GM06990 (cell line): ENCODE measurements around the gene LILRA5.

ENCODE experiments used
- DNase-seq: peaks from one replicate; pipeline ENCODE4 v3.0.0-alpha.2; 2011; ENCODE audit not compliant: insufficient read length; ENCODE audit errors: extremely low read depth
- H3K27me3 ChIP-seq: replicated peaks from 2 replicates; pipeline ENCODE4 v1.6.0; 2011; ENCODE audit warnings: low read length; ENCODE audit not compliant: control insufficient read depth, insufficient read depth
- H3K36me3 ChIP-seq: 2 replicates; pipeline ENCODE4 v1.5.1; 2011; ENCODE audit warnings: low read length; ENCODE audit not compliant: control insufficient read depth, insufficient read depth
- H3K4me3 ChIP-seq: replicated peaks from 2 replicates; pipeline ENCODE4 v1.5.1; 2011; ENCODE audit warnings: low read depth, mild to moderate bottlenecking, control low read depth, low read length
- CTCF ChIP-seq: IDR thresholded peaks from 2 replicates; pipeline ENCODE4 v1.5.1; 2011; ENCODE audit warnings: low read length, control low read depth, mild to moderate bottlenecking, inconsistent platforms; ENCODE audit not compliant: insufficient read depth, poor library complexity, severe bottlenecking

LILRA5 gene

GRCh38 chr19:54343868-54344267 lies 30.9 kb upstream of the LILRA5 start:
- no peaks in the 10 kb centered on the region; the same call in none of the 2 replicates for H3K27me3 ChIP-seq
- DNase-seq: no peak
- H3K36me3 ChIP-seq: no peaks in the 10 kb centered on the region
- no peak for TF ChIP-seq CTCF
- H3K4me3 ChIP-seq: no peak overlapping the region

DNA sequence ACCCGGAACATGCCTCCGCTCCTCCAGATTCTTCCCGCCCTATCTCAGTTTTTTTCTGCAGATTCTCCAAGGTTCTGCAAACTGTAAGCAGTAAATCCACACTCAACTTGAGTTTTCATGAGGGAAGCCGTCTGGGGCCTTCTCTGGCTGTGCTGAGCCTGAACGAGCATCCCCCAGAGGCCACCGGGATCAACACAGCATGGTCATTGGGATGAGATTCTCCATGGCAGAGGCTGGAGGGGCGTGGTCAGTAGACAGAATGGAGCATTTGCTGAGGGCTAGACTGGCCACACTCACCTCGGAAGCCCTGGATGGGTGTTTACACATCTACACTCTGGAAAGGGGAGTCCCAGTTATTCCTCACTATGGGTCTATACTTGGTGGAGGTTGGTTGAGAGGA lies 28.3 kb upstream of the LILRA5 start:
- DNase-seq: no peak
- no peak for TF ChIP-seq CTCF
- H3K36me3 ChIP-seq: no peaks in the 10 kb centered on the region
- H3K4me3 ChIP-seq: no peak overlapping the region
- no peaks in the 10 kb centered on the region; the same call in none of the 2 replicates for H3K27me3 ChIP-seq

DNA sequence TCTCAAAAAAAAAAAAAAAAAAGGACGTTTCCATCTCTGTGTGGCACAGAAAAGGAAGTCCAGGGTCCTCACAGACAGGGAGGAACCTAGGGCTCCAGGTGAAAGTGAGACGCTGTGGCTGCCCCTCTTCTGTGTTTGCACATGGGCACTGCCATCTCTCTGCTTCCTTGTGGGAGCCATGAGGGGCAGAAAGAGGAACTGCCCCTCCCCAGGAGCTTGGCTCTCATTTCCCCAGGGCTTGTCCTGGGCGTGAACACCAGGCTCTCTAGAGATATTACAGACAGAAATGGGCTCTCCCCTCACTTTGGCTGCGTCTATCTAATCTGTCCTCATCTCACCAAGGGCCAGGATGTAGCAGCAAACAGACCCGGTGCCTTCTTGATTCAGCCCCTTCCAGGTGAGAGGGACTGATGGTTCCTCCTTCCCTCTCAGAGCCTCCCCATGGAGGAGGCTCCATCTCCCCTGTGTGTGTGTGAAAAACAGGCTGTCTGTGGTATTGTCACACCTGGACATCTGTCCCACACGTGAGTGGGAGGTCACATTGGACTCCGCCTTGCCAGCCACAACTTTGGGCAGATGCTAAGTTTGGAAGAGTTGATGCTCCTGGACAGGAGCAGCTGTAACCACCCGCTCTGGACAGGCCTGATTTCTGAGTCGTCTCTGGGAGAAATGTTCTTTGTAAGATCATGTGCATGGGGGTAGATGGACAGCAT lies 26.8 kb upstream of the LILRA5 start:
- no peak for TF ChIP-seq CTCF
- H3K36me3 ChIP-seq: no peaks in the 10 kb centered on the region
- no peak for DNase-seq
- H3K27me3 ChIP-seq: no peaks in the 10 kb centered on the region; the same call in none of the 2 replicates
- no peak overlapping the region for H3K4me3 ChIP-seq

DNA sequence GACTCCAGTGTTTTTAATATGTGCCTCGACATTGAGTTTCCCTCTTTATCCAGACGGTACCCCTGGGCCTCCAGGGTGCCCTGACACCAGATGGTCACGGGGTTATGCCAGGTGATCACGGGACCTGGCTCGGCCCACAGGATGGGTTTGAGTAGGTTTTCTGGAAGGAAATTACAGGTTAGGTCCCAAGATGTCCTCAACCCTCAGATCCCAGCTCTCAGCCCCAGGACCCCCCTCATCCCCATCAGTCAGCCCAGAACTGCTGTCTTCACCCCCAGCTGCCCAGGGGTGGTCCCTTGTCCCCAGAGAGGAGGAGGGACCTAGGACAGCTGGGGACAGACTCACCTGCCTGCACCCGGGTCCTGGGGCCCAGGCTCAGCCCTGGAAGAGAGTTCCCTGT lies 25.6 kb upstream of the LILRA5 start:
- no peak for DNase-seq

DNA sequence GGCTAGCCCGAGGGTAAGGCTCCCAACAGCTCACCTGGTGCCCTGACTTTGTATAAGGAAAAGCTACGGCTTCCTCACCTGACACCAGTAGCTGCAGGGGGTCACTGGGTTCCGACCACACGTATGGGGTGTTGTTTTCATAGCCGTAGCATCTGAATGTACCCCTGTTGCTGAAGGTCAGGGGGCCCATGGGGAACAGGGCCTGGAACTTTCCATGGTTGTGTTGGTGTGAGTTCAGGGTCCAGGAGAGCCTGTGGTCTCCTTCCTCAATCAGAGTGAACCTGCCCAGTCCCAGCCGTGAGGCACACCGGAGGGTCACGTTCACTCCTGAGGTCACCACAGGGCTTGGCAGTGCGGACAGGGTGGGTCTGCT lies 24.9 kb upstream of the LILRA5 start:
- H3K27me3 ChIP-seq: no peaks in the 10 kb centered on the region; the same call in none of the 2 replicates
- no peaks in the 10 kb centered on the region for H3K36me3 ChIP-seq
- no peak for DNase-seq
- no peak for TF ChIP-seq CTCF
- no peak overlapping the region for H3K4me3 ChIP-seq

More for the DNA sequence above, 25.6 kb upstream of the LILRA5 start:
- Histone ChIP-seq H3K4me3 (no peak overlapping the region), H3K36me3 (no peaks in the 10 kb centered on the region), H3K27me3 (no peaks in the 10 kb centered on the region; the same call in none of the 2 replicates)
- no peak for TF ChIP-seq CTCF
